Sigmoid colon (tissue), 4 donors: ENCODE measurements around the gene B2M.

ENCODE experiments used
- CTCF ChIP-seq, 4 experiments: fragments of 450-650 bp in 3 of 4; fragments of 200-600 bp in 1 of 4; IDR thresholded peaks; one replicate each; pipeline ENCODE4 v1.5.1; 2016 to 2019; ENCODE audit warnings: antibody characterized with exemption in 4 of 4, mild to moderate bottlenecking in 3 of 4, moderate library complexity in 2 of 4
- EP300 ChIP-seq, 4 donors: sonication (generic); formaldehyde crosslinking; IDR thresholded peaks; one replicate each; pipeline ENCODE4 v1.6.1; 2017; ENCODE audit warnings: antibody characterized with exemption in 4 of 4
- POLR2A ChIP-seq, 2 donors: fragments of 450-650 bp; IDR thresholded peaks; one replicate each; pipeline ENCODE4 v1.6.1; 2016; ENCODE audit warnings: antibody characterized with exemption in 2 of 2, mild to moderate bottlenecking in 2 of 2, moderate library complexity in 2 of 2
- POLR2AphosphoS5 ChIP-seq, 4 donors: sonication (generic); formaldehyde crosslinking; IDR thresholded peaks; one replicate each; pipeline ENCODE4 v1.6.1; 2017; ENCODE audit warnings: antibody characterized with exemption in 4 of 4

DNA sequence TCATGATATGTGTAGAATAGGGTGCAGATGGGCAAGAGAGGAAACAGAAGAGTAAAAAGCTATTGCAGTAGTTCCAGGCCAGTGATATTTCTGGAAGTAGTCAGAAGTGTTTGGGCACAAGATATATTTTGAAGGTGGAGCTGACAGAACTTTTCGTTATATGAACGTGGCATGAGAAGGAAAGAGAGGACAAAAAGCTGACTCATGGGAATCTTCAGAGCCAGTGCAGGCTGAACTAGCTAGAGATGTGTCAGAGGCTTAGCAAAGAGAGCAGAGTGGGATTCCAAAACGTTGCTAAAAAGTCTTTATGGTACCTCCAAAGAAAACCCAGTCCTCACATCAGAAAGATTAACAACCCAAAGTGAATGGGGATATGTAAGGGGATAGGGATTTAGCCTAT, 53.7 kb downstream of the B2M start:
- TF ChIP-seq CTCF (IDR thresholded peaks at IDR 0.05), result no peak
- no peak for TF ChIP-seq POLR2AphosphoS5 (IDR thresholded peaks at IDR 0.05)
- no peak for TF ChIP-seq POLR2A (IDR thresholded peaks at IDR 0.05)
- no peak for TF ChIP-seq EP300 (IDR thresholded peaks at IDR 0.05)
